ENCODE measurements around the gene PPP6R3.
A peak's percentile ranks its signal among the peaks of the same experiment; 100 is the strongest.

Gene PPP6R3
- total RNA-seq, result 221 to 324 (median 287) reads per million in 9 experiments

GRCh38 chr11:68460741-68461574 lies at the start of gene PPP6R3:
TSS of gene PPP6R3 (plus strand) at chr11:68460752. CDS start at chr11:68537665, 76,913 bp downstream.
- no peaks in the 10 kb centered on the region for H3K9me3 Mint-ChIP-seq
- H3K4me1 Mint-ChIP-seq (ENCODE audit: low read depth in 2 of 2), result peaks cover 33 to 37% of the 10 kb centered on the region in 2 donors
- peak within 1 kb of the TSS; percentile 94 to 96 for H3K4me3 Mint-ChIP-seq
- no peaks in the 10 kb centered on the region for H3K27me3 Mint-ChIP-seq
- H3K27ac Mint-ChIP-seq, result peak within 1 kb of the TSS; percentile 99 to 100
- ATAC-seq (replicated peaks) (no peak), DNase-seq (no peak)
- peaks cover 37% of the 10 kb centered on the region for H3K36me3 Mint-ChIP-seq (ENCODE audit: insufficient read depth)

- peaks cover 4 to 6% of the 10 kb centered on the region in 2 donors for H3K4me1 Mint-ChIP-seq (ENCODE audit: low read depth in 2 of 2)
- no peak overlapping the region for H3K27ac Mint-ChIP-seq
- H3K9me3 Mint-ChIP-seq, result no peaks in the 10 kb centered on the region
- H3K4me3 Mint-ChIP-seq, result no peak overlapping the region
- no peaks in the 10 kb centered on the region for H3K36me3 Mint-ChIP-seq (ENCODE audit: insufficient read depth)
- H3K27me3 Mint-ChIP-seq, result no peaks in the 10 kb centered on the region
- DNase-seq, result no peak
- ATAC-seq (replicated peaks), result no peak
Measured at GRCh38 chr11:68411501-68411991, 49.0 kb upstream of the PPP6R3 start.

- H3K4me1 Mint-ChIP-seq (ENCODE audit: low read depth in 2 of 2), result peaks cover 9% of the 10 kb centered on the region in 2 donors
- peak overlapping the region in 1 of 2 donors; percentile 75 for H3K27ac Mint-ChIP-seq
- no peaks in the 10 kb centered on the region for H3K36me3 Mint-ChIP-seq (ENCODE audit: insufficient read depth)
- H3K27me3 Mint-ChIP-seq, result no peaks in the 10 kb centered on the region
- H3K9me3 Mint-ChIP-seq, result no peaks in the 10 kb centered on the region
- DNase-seq (peak in 1 of 3 experiments; percentile 8), ATAC-seq (replicated peaks) (peak; percentile 75)
- peak overlapping the region in 1 of 2 donors; percentile 17 for H3K4me3 Mint-ChIP-seq
Measured at GRCh38 chr11:68412593-68413475, 47.7 kb upstream of the PPP6R3 start.

GRCh38 chr11:68413591-68413999 lies 47.0 kb upstream of the PPP6R3 start:
- no peaks in the 10 kb centered on the region for H3K9me3 Mint-ChIP-seq
- ATAC-seq (replicated peaks), result no peak
- H3K36me3 Mint-ChIP-seq (ENCODE audit: insufficient read depth), result no peaks in the 10 kb centered on the region
- H3K27me3 Mint-ChIP-seq, result no peaks in the 10 kb centered on the region
- no peak overlapping the region for H3K27ac Mint-ChIP-seq
- DNase-seq, result no peak
- peaks cover 9% of the 10 kb centered on the region in 2 donors for H3K4me1 Mint-ChIP-seq (ENCODE audit: low read depth in 2 of 2)
- H3K4me3 Mint-ChIP-seq, result no peak overlapping the region

- H3K27me3 Mint-ChIP-seq, result no peaks in the 10 kb centered on the region
- H3K9me3 Mint-ChIP-seq, result no peaks in the 10 kb centered on the region
- no peak overlapping the region for H3K4me3 Mint-ChIP-seq
- no peak for ATAC-seq (replicated peaks)
- DNase-seq, result no peak
- no peak overlapping the region for H3K27ac Mint-ChIP-seq
- H3K36me3 Mint-ChIP-seq (ENCODE audit: insufficient read depth), result no peaks in the 10 kb centered on the region
- H3K4me1 Mint-ChIP-seq (ENCODE audit: low read depth in 2 of 2), result peaks cover 9% of the 10 kb centered on the region in 2 donors
Measured at GRCh38 chr11:68414496-68415221, 45.9 kb upstream of the PPP6R3 start.

- ATAC-seq (replicated peaks) (no peak), DNase-seq (no peak)
- Mint-ChIP-seq H3K27me3 (no peaks in the 10 kb centered on the region), H3K36me3 (ENCODE audit: insufficient read depth) (no peaks in the 10 kb centered on the region), H3K27ac (peak overlapping the region in 1 of 2 donors; percentile 7), H3K9me3 (no peaks in the 10 kb centered on the region), H3K4me3 (no peak overlapping the region), H3K4me1 (ENCODE audit: low read depth in 2 of 2) (peaks cover 9% of the 10 kb centered on the region in 2 donors)
Measured at GRCh38 chr11:68416070-68416578, 44.4 kb upstream of the PPP6R3 start.

- H3K4me3 Mint-ChIP-seq, result no peak overlapping the region
- ATAC-seq (replicated peaks) (no peak), DNase-seq (no peak)
- H3K36me3 Mint-ChIP-seq (ENCODE audit: insufficient read depth), result no peaks in the 10 kb centered on the region
- H3K9me3 Mint-ChIP-seq, result no peaks in the 10 kb centered on the region
- peaks cover 3 to 5% of the 10 kb centered on the region in 2 donors for H3K4me1 Mint-ChIP-seq (ENCODE audit: low read depth in 2 of 2)
- H3K27ac Mint-ChIP-seq, result no peak overlapping the region
- no peaks in the 10 kb centered on the region for H3K27me3 Mint-ChIP-seq
Measured at GRCh38 chr11:68418648-68419047, 41.9 kb upstream of the PPP6R3 start.

- no peak overlapping the region for H3K4me3 Mint-ChIP-seq
- no peaks in the 10 kb centered on the region for H3K36me3 Mint-ChIP-seq (ENCODE audit: insufficient read depth)
- peaks cover 3 to 5% of the 10 kb centered on the region in 2 donors for H3K4me1 Mint-ChIP-seq (ENCODE audit: low read depth in 2 of 2)
- no peak for ATAC-seq (replicated peaks)
- no peaks in the 10 kb centered on the region for H3K27me3 Mint-ChIP-seq
- H3K27ac Mint-ChIP-seq, result no peak overlapping the region
- H3K9me3 Mint-ChIP-seq, result no peaks in the 10 kb centered on the region
- DNase-seq, result no peak
Measured at GRCh38 chr11:68420171-68420570, 40.4 kb upstream of the PPP6R3 start.

GRCh38 chr11:68423481-68423880 lies 37.1 kb upstream of the PPP6R3 start:
- ATAC-seq (replicated peaks), result no peak
- H3K4me3 Mint-ChIP-seq, result no peak overlapping the region
- H3K4me1 Mint-ChIP-seq (ENCODE audit: low read depth in 2 of 2), result no peaks in the 10 kb centered on the region
- H3K27me3 Mint-ChIP-seq, result no peaks in the 10 kb centered on the region
- DNase-seq, result no peak
- H3K27ac Mint-ChIP-seq, result no peak overlapping the region
- no peaks in the 10 kb centered on the region for H3K36me3 Mint-ChIP-seq (ENCODE audit: insufficient read depth)
- H3K9me3 Mint-ChIP-seq, result no peaks in the 10 kb centered on the region

GRCh38 chr11:68424101-68424632 lies 36.4 kb upstream of the PPP6R3 start:
- DNase-seq (no peak), ATAC-seq (replicated peaks) (no peak)
- H3K27me3 Mint-ChIP-seq, result no peaks in the 10 kb centered on the region
- H3K27ac Mint-ChIP-seq, result no peak overlapping the region
- H3K4me3 Mint-ChIP-seq, result no peak overlapping the region
- no peaks in the 10 kb centered on the region for H3K4me1 Mint-ChIP-seq (ENCODE audit: low read depth in 2 of 2)
- H3K36me3 Mint-ChIP-seq (ENCODE audit: insufficient read depth), result no peaks in the 10 kb centered on the region
- H3K9me3 Mint-ChIP-seq, result peaks cover 0 to 3% of the 10 kb centered on the region in 2 donors

GRCh38 chr11:68424981-68425865 lies 35.3 kb upstream of the PPP6R3 start:
- no peak for DNase-seq
- Mint-ChIP-seq H3K4me3 (no peak overlapping the region), H3K9me3 (peaks cover 0 to 13% of the 10 kb centered on the region in 2 donors), H3K27me3 (no peaks in the 10 kb centered on the region), H3K4me1 (ENCODE audit: low read depth in 2 of 2) (no peaks in the 10 kb centered on the region), H3K27ac (no peak overlapping the region), H3K36me3 (ENCODE audit: insufficient read depth) (peaks cover 3% of the 10 kb centered on the region)
- no peak for ATAC-seq (replicated peaks)

- H3K36me3 Mint-ChIP-seq (ENCODE audit: insufficient read depth), result peaks cover 3% of the 10 kb centered on the region
- H3K4me1 Mint-ChIP-seq (ENCODE audit: low read depth in 2 of 2), result no peaks in the 10 kb centered on the region
- DNase-seq, result no peak
- no peaks in the 10 kb centered on the region for H3K27me3 Mint-ChIP-seq
- no peak overlapping the region for H3K4me3 Mint-ChIP-seq
- no peak for ATAC-seq (replicated peaks)
- H3K9me3 Mint-ChIP-seq, result peaks cover 2 to 13% of the 10 kb centered on the region in 2 donors
- H3K27ac Mint-ChIP-seq, result no peak overlapping the region
Measured at GRCh38 chr11:68425866-68426380, 34.6 kb upstream of the PPP6R3 start.
